ACC112 (cell line): ENCODE results near the gene NKIRAS2.

Experiments used
- H2AFZ ChIP-seq: fragments of 200-600 bp; sonication (generic); one replicate; pipeline ENCODE4 v1.6.0; 2017; ENCODE audit warnings: antibody characterized with exemption, low read length; ENCODE audit not compliant: unreplicated experiment
- H3K27ac ChIP-seq: fragments of 200-600 bp; sonication (generic); 2 replicates; pipeline ENCODE4 v1.5.1; 2014; ENCODE audit warnings: low read depth, mild to moderate bottlenecking, antibody characterized with exemption, low read length, moderate library complexity
- H3K27me3 ChIP-seq: fragments of 200-600 bp; sonication (generic); 2 replicates; pipeline ENCODE4 v1.6.1; 2014; ENCODE audit warnings: mild to moderate bottlenecking, antibody characterized with exemption, low read length, moderate library complexity, mixed read lengths; ENCODE audit not compliant: insufficient read depth
- H3K36me3 ChIP-seq: fragments of 200-600 bp; sonication (generic); 2 replicates; pipeline ENCODE4 v1.6.1; 2016; ENCODE audit warnings: mild to moderate bottlenecking, antibody characterized with exemption, low read length, moderate library complexity, mixed read lengths; ENCODE audit not compliant: insufficient read depth
- H3K4me1 ChIP-seq: fragments of 200-600 bp; sonication (generic); one replicate; pipeline ENCODE4 v1.6.1; 2016; ENCODE audit warnings: low read length, mixed read lengths; ENCODE audit not compliant: insufficient read depth, unreplicated experiment, control insufficient read depth
- H3K4me3 ChIP-seq: fragments of 200-600 bp; sonication (generic); 2 replicates; pipeline ENCODE4 v1.5.1; 2014; ENCODE audit warnings: mild to moderate bottlenecking, low read depth, low read length
- H3K79me2 ChIP-seq: fragments of 200-600 bp; sonication (generic); one replicate; pipeline ENCODE4 v1.6.0; 2016; ENCODE audit warnings: low read length; ENCODE audit not compliant: control insufficient read depth, unreplicated experiment, insufficient read depth

NKIRAS2 gene

DNA sequence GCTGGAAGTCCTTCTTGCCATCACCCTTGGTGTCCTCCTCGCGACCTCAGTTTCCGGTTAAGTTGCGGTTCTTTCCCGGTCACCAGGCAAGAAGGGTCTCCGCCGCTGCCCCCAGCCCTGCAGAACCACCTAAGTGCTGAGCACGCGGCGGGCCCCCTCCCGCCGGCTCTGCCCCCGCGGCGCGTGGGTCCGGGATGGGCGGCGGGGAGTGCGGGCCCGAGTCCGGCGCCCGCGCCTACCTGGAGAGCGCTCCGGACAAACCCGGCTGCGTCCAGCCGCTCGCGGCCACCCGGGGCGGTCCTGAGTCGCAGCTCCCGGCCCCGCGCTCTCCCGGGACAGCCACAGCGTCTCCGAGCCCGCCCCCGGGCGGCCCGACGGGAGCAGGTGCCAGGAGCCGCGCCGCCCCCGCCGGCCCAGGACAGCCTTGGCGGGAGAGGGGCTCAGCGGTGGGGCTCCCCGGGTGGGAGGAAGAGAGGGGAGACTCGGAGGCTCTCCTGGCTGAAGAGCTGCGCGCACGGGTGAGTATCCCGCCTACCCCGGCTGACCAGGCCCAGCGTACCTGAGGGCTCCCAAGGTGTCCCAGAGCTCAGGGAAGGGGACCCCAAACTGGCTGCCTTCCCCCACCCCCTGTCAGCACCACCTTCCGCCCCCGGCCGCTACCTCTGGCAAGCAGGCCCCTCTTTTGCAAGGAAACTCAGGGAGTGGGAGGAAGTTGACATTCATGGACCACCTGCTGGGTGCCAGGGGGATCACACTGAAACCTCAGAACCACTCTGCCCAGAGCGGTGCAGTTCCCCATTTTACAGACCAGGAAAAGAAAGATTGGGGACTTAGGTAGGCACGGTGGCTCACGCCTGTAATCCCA is 52.7 kb downstream of the NKIRAS2 start:
- no peaks in the 10 kb centered on the region for H3K36me3 ChIP-seq
- no peaks in the 10 kb centered on the region for H3K79me2 ChIP-seq
- H2AFZ ChIP-seq, result peak overlapping the region; percentile 14
- no peak overlapping the region for H3K27ac ChIP-seq
- H3K4me1 ChIP-seq, result peaks cover 5% of the 10 kb centered on the region
- peak overlapping the region; percentile 64; the same call in 1 of the 2 replicates for H3K4me3 ChIP-seq
- H3K27me3 ChIP-seq, result peaks cover 24% of the 10 kb centered on the region
